Measurements from ENCODE around the gene BRI3BP.

GRCh38 chr12:124980098-124980892, 13.2 kb upstream of the BRI3BP start:
- no peak for TF ChIP-seq RAD21 (IDR thresholded peaks at IDR 0.05; ENCODE audit: low read depth)
- no peak for TF ChIP-seq CREB1 (IDR thresholded peaks at IDR 0.05; ENCODE audit: low read depth)
- no peak for TF ChIP-seq TAF1 (IDR thresholded peaks at IDR 0.05; ENCODE audit: low read depth)
- no peak for TF ChIP-seq USF1 (IDR thresholded peaks at IDR 0.05)

All from Ishikawa (cell line).